Measurements from ENCODE around the gene IKZF1. TPM values are rescaled to one million over a fixed set of nuclear protein-coding genes. Genes with fewer than 3 reads are reported as not detected.

Gene IKZF1
- total RNA-seq, 1 experiment from 2014 or later: 2.3 TPM

GRCh38 chr7:50353894-50354595 is 49.5 kb downstream of the IKZF1 start:
- no peak overlapping the region for H3K27ac Mint-ChIP-seq
- DNase-seq (ENCODE audit: low spot score): no peak
- H3K36me3 Mint-ChIP-seq: no peaks in the 10 kb centered on the region

GRCh38 chr7:50355817-50356178 is 51.3 kb downstream of the IKZF1 start:
- no peaks in the 10 kb centered on the region for H3K9me3 Mint-ChIP-seq
- ChIA-PET POLR2A (no interaction called here), CTCF (no interaction called here)
- no peaks in the 10 kb centered on the region for H3K4me1 Mint-ChIP-seq
- no peak overlapping the region for H3K4me3 Mint-ChIP-seq
- no peak for DNase-seq (ENCODE audit: low spot score)
- no peak overlapping the region for H3K27ac Mint-ChIP-seq
- TF ChIP-seq OVOL2 (CRISPR knock-in tag; IDR thresholded peaks at IDR 0.05; ENCODE audit: borderline replicate concordance) (no peak), ZNF532 (CRISPR knock-in tag; IDR thresholded peaks at IDR 0.05; ENCODE audit: borderline replicate concordance) (no peak), KAT7 (CRISPR knock-in tag; IDR thresholded peaks at IDR 0.05; ENCODE audit: borderline replicate concordance) (no peak), JAZF1 (CRISPR knock-in tag; IDR thresholded peaks at IDR 0.05) (no peak), ARID4B (CRISPR knock-in tag; IDR thresholded peaks at IDR 0.05; ENCODE audit: borderline replicate concordance) (no peak), JUN (CRISPR knock-in tag; IDR thresholded peaks at IDR 0.05) (no peak), ATF3 (CRISPR knock-in tag; conservative IDR thresholded peaks at IDR 0.05) (no peak), E2F5 (CRISPR knock-in tag; IDR thresholded peaks at IDR 0.05) (no peak), USF1 (CRISPR knock-in tag; IDR thresholded peaks at IDR 0.05) (no peak), ESRRA (CRISPR knock-in tag; IDR thresholded peaks at IDR 0.05; ENCODE audit: borderline replicate concordance) (no peak), ZNF423 (CRISPR knock-in tag; IDR thresholded peaks at IDR 0.05) (no peak), NR2C2 (CRISPR knock-in tag; IDR thresholded peaks at IDR 0.05) (no peak), ZMAT4 (CRISPR knock-in tag; IDR thresholded peaks at IDR 0.05) (no peak), ZNF425 (CRISPR knock-in tag; conservative IDR thresholded peaks at IDR 0.05) (no peak), ZNF263 (CRISPR knock-in tag; IDR thresholded peaks at IDR 0.05; ENCODE audit: low read depth) (no peak)
- H3K27me3 Mint-ChIP-seq (ENCODE audit: low read depth): no peaks in the 10 kb centered on the region; the same call in 1 of the 2 replicates
- H3K36me3 Mint-ChIP-seq: no peaks in the 10 kb centered on the region
- ATAC-seq: peak; percentile 67

More at GRCh38 chr7:50353894-50354595, 49.5 kb downstream of the IKZF1 start:
- Mint-ChIP-seq H3K27me3 (ENCODE audit: low read depth) (no peaks in the 10 kb centered on the region; the same call in 1 of the 2 replicates), H3K4me1 (no peaks in the 10 kb centered on the region), H3K4me3 (no peak overlapping the region), H3K9me3 (no peaks in the 10 kb centered on the region)
- ChIA-PET POLR2A (no interaction called here), CTCF (interaction anchor here (0.5 kb wide), 1 partner anchor 788 kb away, joined by 3 read pairs; no protein-coding TSS in a partner anchor)
- TF ChIP-seq SOX15 (CRISPR knock-in tag; IDR thresholded peaks at IDR 0.05): no peak
- no peak for TF ChIP-seq KAT7 (CRISPR knock-in tag; IDR thresholded peaks at IDR 0.05; ENCODE audit: borderline replicate concordance)
- ATAC-seq: no peak

Measured in WTC11 (cell line).